H1 (cell line): Measurements from ENCODE around the gene TEX54. TPM values are rescaled to one million over a fixed set of nuclear protein-coding genes. Genes with fewer than 3 reads are reported as not detected.
"Not testable (repeated sequence)": the region's sequence is repeated elsewhere in the genome, so short reads cannot be mapped to it uniquely, and the experiment has no call there.

ENCODE experiments used
- CTCF ChIA-PET: fragments of 300-600 bp; sonication (Branson Sonifier 250); formaldehyde crosslinking; loops from one replicate; lab custom pipeline; 2021; ENCODE audit not compliant: partially characterized antibody; lab: Charles Lee
- POLR2A ChIA-PET: fragments of 300-600 bp; sonication (Branson Sonifier 250); formaldehyde crosslinking; loops from one replicate; lab custom pipeline; 2021; ENCODE audit warnings: inconsistent platforms; ENCODE audit not compliant: partially characterized antibody; lab: Charles Lee
- DNase-seq, 2 experiments: peaks; one replicate each; pipeline versions ENCODE4 v3.0.0 to v3.0.0-alpha.2; 2010 to 2022; ENCODE audit warnings: low spot score in 2 of 2, low read depth in 1 of 2, mixed read lengths in 1 of 2
- FAIRE-seq: peaks from 2 replicates; lab custom pipeline; 2011; peaks lifted over from hg19 to GRCh38; lab: Jason Lieb, UNC
- H2AFZ ChIP-seq: 2 replicates; pipeline ENCODE4 v1.8.1; 2012; ENCODE audit warnings: low read length, inconsistent platforms
- H2AK5ac ChIP-seq: 2 replicates; pipeline ENCODE4 v1.6.1; 2013; ENCODE audit warnings: low read depth, low read length
- H2BK120ac ChIP-seq: replicated peaks from 2 replicates; pipeline ENCODE3; 2013; ENCODE audit warnings: low read depth, low read length, inconsistent platforms
- H2BK12ac ChIP-seq: 2 replicates; pipeline ENCODE4 v1.6.1; 2013; ENCODE audit warnings: low read depth, low read length
- H2BK15ac ChIP-seq: 2 replicates; pipeline ENCODE4 v1.6.1; 2013; ENCODE audit warnings: low read length
- H2BK20ac ChIP-seq: 2 replicates; pipeline ENCODE4 v1.6.1; 2013; ENCODE audit warnings: low read length
- H2BK5ac ChIP-seq: 2 replicates; pipeline ENCODE4 v1.6.1; 2013; ENCODE audit warnings: low read depth, low read length
- H3K14ac ChIP-seq: 2 replicates; pipeline ENCODE4 v1.6.1; 2013; ENCODE audit warnings: inconsistent platforms; ENCODE audit not compliant: insufficient read length
- H3K18ac ChIP-seq: 2 replicates; pipeline ENCODE4 v1.6.1; 2013; ENCODE audit warnings: low read length; ENCODE audit errors: extremely low read depth
- H3K23ac ChIP-seq: 2 replicates; pipeline ENCODE4 v1.6.1; 2013; ENCODE audit warnings: inconsistent platforms; ENCODE audit not compliant: insufficient read length
- H3K23me2 ChIP-seq: 2 replicates; pipeline ENCODE4 v1.6.1; 2013; ENCODE audit warnings: low read depth, low read length
- H3K27ac ChIP-seq: 2 replicates; pipeline ENCODE4 v1.6.1; 2011; ENCODE audit warnings: low read depth, low read length, inconsistent platforms
- H3K27me3 ChIP-seq, 4 experiments: replicated peaks in 1 of 4; 1 replicate in 1 of 4; 2 replicates in 3 of 4; pipeline versions ENCODE4 v1.6.1 to v1.8.1; 2011 to 2013; ENCODE audit warnings: low read length in 3 of 4, mild to moderate bottlenecking in 3 of 4, inconsistent platforms in 2 of 4, mixed read lengths in 2 of 4, moderate library complexity in 1 of 4; ENCODE audit not compliant: control insufficient read depth in 3 of 4, insufficient read depth in 3 of 4; ENCODE audit errors: extremely low read depth in 1 of 4
- H3K36me3 ChIP-seq, 4 experiments: 2 replicates each; pipeline versions ENCODE4 v1.6.1 to v1.8.1; 2011 to 2013; ENCODE audit warnings: mild to moderate bottlenecking in 4 of 4, low read length in 3 of 4, moderate library complexity in 2 of 4, control low read depth in 1 of 4, inconsistent platforms in 1 of 4; ENCODE audit not compliant: insufficient read depth in 4 of 4, control insufficient read depth in 2 of 4
- H3K4ac ChIP-seq: replicated peaks from 2 replicates; pipeline ENCODE3; 2013; ENCODE audit warnings: low read length, low read depth, mixed read lengths, inconsistent platforms; ENCODE audit not compliant: insufficient read length
- H3K4me1 ChIP-seq, 4 experiments: replicated peaks in 1 of 4; 1 replicate in 1 of 4; 2 replicates in 3 of 4; pipeline versions ENCODE4 v1.6.1 to v1.8.1; 2011 to 2013; ENCODE audit warnings: low read length in 3 of 4, inconsistent platforms in 2 of 4, mixed read lengths in 1 of 4; ENCODE audit not compliant: insufficient read depth in 4 of 4, control insufficient read depth in 3 of 4
- H3K4me2 ChIP-seq, 2 experiments: 2 replicates each; pipeline versions ENCODE4 v1.6.1 to v1.8.1; 2011 to 2013; ENCODE audit warnings: low read depth in 2 of 2, low read length in 2 of 2, control low read depth in 1 of 2, inconsistent platforms in 1 of 2, mild to moderate bottlenecking in 1 of 2; ENCODE audit not compliant: insufficient read depth in 1 of 2
- H3K4me3 ChIP-seq, 4 experiments: fragments of 200-600, 300-600 bp in 1 of 4; sonication (generic), shearing (Covaris generic), sonication (Bioruptor Twin) in 1 of 4; 2 replicates each; pipeline versions ENCODE4 v1.5.1 to v1.8.1; 2011 to 2016; ENCODE audit warnings: low read length in 4 of 4, low read depth in 3 of 4, control low read depth in 2 of 4, inconsistent platforms in 2 of 4, mild to moderate bottlenecking in 2 of 4, mixed read lengths in 1 of 4, moderate library complexity in 1 of 4; ENCODE audit not compliant: insufficient read depth in 2 of 4; ENCODE audit errors: extremely low read depth in 1 of 4
- H3K56ac ChIP-seq: replicated peaks from 2 replicates; pipeline ENCODE3; 2013; ENCODE audit warnings: low read depth, mild to moderate bottlenecking, mixed read lengths, low read length, inconsistent platforms; ENCODE audit not compliant: insufficient read length
- H3K79me1 ChIP-seq: 2 replicates; pipeline ENCODE4 v1.6.1; 2013; ENCODE audit warnings: low read depth, low read length, control low read depth
- H3K79me2 ChIP-seq, 2 experiments: 2 replicates each; pipeline versions ENCODE4 v1.6.1 to v1.8.1; 2012 to 2013; ENCODE audit warnings: low read length in 2 of 2, mild to moderate bottlenecking in 2 of 2, inconsistent platforms in 1 of 2; ENCODE audit not compliant: insufficient read depth in 2 of 2, control insufficient read depth in 1 of 2
- H3K9ac ChIP-seq, 4 experiments: replicated peaks in 1 of 4; 1 replicate in 1 of 4; 2 replicates in 3 of 4; pipeline versions ENCODE4 v1.6.1 to v1.8.1; 2011 to 2013; ENCODE audit warnings: low read depth in 3 of 4, low read length in 3 of 4, control low read depth in 2 of 4, mild to moderate bottlenecking in 2 of 4, moderate library complexity in 2 of 4, inconsistent platforms in 1 of 4; ENCODE audit errors: extremely low read depth in 1 of 4
- H3K9me3 ChIP-seq, 2 experiments: 2 replicates each; pipeline versions ENCODE4 v1.6.1 to v1.8.1; 2012 to 2013; ENCODE audit warnings: mild to moderate bottlenecking in 2 of 2, moderate library complexity in 2 of 2, control low read depth in 1 of 2, inconsistent platforms in 1 of 2, low read depth in 1 of 2, low read length in 1 of 2, mixed read lengths in 1 of 2; ENCODE audit not compliant: insufficient read depth in 2 of 2
- H4K20me1 ChIP-seq, 2 experiments: replicated peaks in 1 of 2; 2 replicates each; pipeline versions ENCODE3 to v1.8.1; 2011 to 2013; ENCODE audit warnings: inconsistent platforms in 2 of 2, low read length in 2 of 2, mild to moderate bottlenecking in 1 of 2; ENCODE audit not compliant: insufficient read depth in 2 of 2, control insufficient read depth in 1 of 2
- H4K5ac ChIP-seq: 2 replicates; pipeline ENCODE4 v1.6.1; 2013; ENCODE audit warnings: low read length, low read depth, mixed read lengths, inconsistent platforms; ENCODE audit not compliant: insufficient read length
- H4K8ac ChIP-seq: 2 replicates; pipeline ENCODE4 v1.8.0; 2013; ENCODE audit warnings: mild to moderate bottlenecking, moderate library complexity, low read length, inconsistent platforms; ENCODE audit not compliant: insufficient read depth; ENCODE audit errors: extremely low read depth
- H4K91ac ChIP-seq: replicated peaks from 2 replicates; pipeline ENCODE3; 2013; ENCODE audit warnings: low read length, mixed read lengths, inconsistent platforms; ENCODE audit not compliant: insufficient read length
- CBX5 ChIP-seq: fragments of 300-800, 300-1000 bp; sonication (generic); IDR thresholded peaks from 2 replicates; pipeline ENCODE4 v1.7.1; 2016; ENCODE audit warnings: antibody characterized with exemption, low read length, low read depth
- CTBP2 ChIP-seq: IDR thresholded peaks from 2 replicates; pipeline ENCODE4 v1.7.0; 2011; ENCODE audit warnings: borderline replicate concordance, mild to moderate bottlenecking, moderate library complexity, mixed read lengths, low read length; ENCODE audit not compliant: insufficient read depth, insufficient read length
- EGR1 ChIP-seq: IDR thresholded peaks from 2 replicates; pipeline ENCODE4 v1.6.1; 2011; ENCODE audit warnings: low read depth, low read length, borderline replicate concordance
- EP300 ChIP-seq, 2 experiments: IDR thresholded peaks; 1 replicate in 1 of 2; 2 replicates in 1 of 2; pipeline ENCODE4 v1.6.1; 2011 to 2012; ENCODE audit warnings: low read depth in 2 of 2, low read length in 2 of 2, mild to moderate bottlenecking in 2 of 2, borderline replicate concordance in 1 of 2, inconsistent platforms in 1 of 2, moderate library complexity in 1 of 2
- HDAC6 ChIP-seq: IDR thresholded peaks from one replicate; pipeline ENCODE4 v1.7.1; 2012; ENCODE audit warnings: low read depth, mild to moderate bottlenecking, inconsistent platforms, low read length, moderate library complexity
- KDM4A ChIP-seq: IDR thresholded peaks from one replicate; pipeline ENCODE4 v1.7.1; 2012; ENCODE audit warnings: low read depth, mild to moderate bottlenecking, moderate library complexity, low read length, inconsistent platforms; ENCODE audit not compliant: severe bottlenecking
- POLR2AphosphoS5 ChIP-seq: IDR thresholded peaks from 2 replicates; pipeline ENCODE4 v1.6.1; 2011; ENCODE audit warnings: low read depth, low read length
- RBBP5 ChIP-seq: IDR thresholded peaks from 2 replicates; pipeline ENCODE4 v1.7.1; 2012; ENCODE audit warnings: low read depth, mild to moderate bottlenecking, inconsistent platforms, low read length, moderate library complexity, borderline replicate concordance
- RFX5 ChIP-seq: IDR thresholded peaks from 2 replicates; pipeline ENCODE4 v1.6.1; 2011; ENCODE audit warnings: low read depth, low read length, improper control_type of control experiment, borderline replicate concordance
- SIRT6 ChIP-seq: IDR thresholded peaks from one replicate; pipeline ENCODE4 v1.7.1; 2012; ENCODE audit warnings: low read length, inconsistent platforms
- SUZ12 ChIP-seq: fragments of 200-600 bp; sonication (generic); IDR thresholded peaks from 2 replicates; pipeline ENCODE4 v1.6.1; 2012; ENCODE audit warnings: mild to moderate bottlenecking, inconsistent platforms, low read length, moderate library complexity, mixed read lengths
- WGBS, 2 experiments: shearing (Covaris generic) in 1 of 2; methylation state at CpG; one replicate each; pipeline versions ENCODE4 v1.1.6 to v1.1.7; 2013 to 2015; ENCODE audit warnings: low lambda C conversion rate in 2 of 2, mixed read lengths in 2 of 2, inconsistent platforms in 1 of 2, low coverage in 1 of 2, missing lambda C conversion rate in 1 of 2; ENCODE audit not compliant: insufficient replicate concordance in 2 of 2, insufficient coverage in 1 of 2, insufficient read length in 1 of 2; ENCODE audit errors: extremely low coverage in 1 of 2, missing lambda C conversion rate in 1 of 2; 5-methylcytosine and 5-hydroxymethylcytosine counted together
- polyA plus RNA-seq, 7 experiments: library from polyadenylated mRNA; depleted of rRNA in 3 of 7; stranded (reverse) in 5 of 7; unstranded in 2 of 7; fragments of >200 nt in 5 of 7; fragments of 200-250 nt in 2 of 7; gene quantifications; 1 replicate in 5 of 7; 2 replicates in 1 of 7; 4 replicates in 1 of 7; pipeline versions ENCODE4 v1.2.1 to v1.2.3, GENCODE V29; 2011 to 2013; ENCODE audit warnings: missing spikeins in 2 of 7, mixed read lengths in 2 of 7
- total RNA-seq: library from RNA; stranded (reverse); fragmentation: NEBNext Ultra II Directional; extraction: Animal tissue kit (Norgen Biotek cat#: 25700); gene quantifications from 2 replicates; pipeline ENCODE4 v1.2.1, GENCODE V29; 2021

The TEX54 gene
- total and polyA plus RNA-seq, 2 of the 8 experiments (the other 6 are each of a cell fraction or from before 2014, with no cell fraction given), result 1.2 TPM; not detected in 1

GRCh38 chr11:62830904-62831519 is 1.6 kb downstream of the TEX54 start (continued):
- TF ChIP-seq CTBP2 (no peak), EGR1 (0 out of 2 replicates have a peak, but pooled peaks have one; percentile 12), HDAC6 (no peak), SUZ12 (no peak), EP300 (IDR thresholded peaks at IDR 0.05; ENCODE audit: borderline replicate concordance in 1 of 2, low read depth in 2 of 2, low read length in 2 of 2) (no peak), RFX5 (no peak), POLR2AphosphoS5 (no peak; the same call in 1 of the 2 replicates), CBX5 (no peak), KDM4A (peak; percentile 94), SIRT6 (no peak), RBBP5 (0 out of 2 replicates have a peak, but pooled peaks have one; percentile 69)

DNA sequence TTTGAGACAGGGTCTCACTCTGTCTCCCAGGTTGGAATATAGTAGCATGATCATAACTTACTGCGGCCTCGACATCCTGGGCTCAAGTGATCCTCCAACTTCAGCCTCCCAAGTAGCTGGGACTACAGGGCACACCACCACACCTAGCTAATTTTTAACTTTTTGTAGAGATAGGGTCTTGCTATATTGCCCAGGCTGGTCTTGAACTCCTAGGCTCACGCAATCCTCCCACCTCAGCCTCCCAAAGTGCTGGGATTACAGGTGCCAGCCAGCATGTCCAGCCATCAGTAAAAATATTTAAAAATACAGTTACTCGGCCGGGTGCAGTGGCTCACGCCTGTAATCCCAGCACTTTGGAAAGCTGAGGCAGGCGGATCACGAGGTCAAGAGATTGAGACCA is 4.5 kb downstream of the TEX54 start:
- FAIRE-seq, result not testable (repeated sequence)
- WGBS, 2 experiments, result 92% methylated on average over 8 of the region's 8 CpGs; no CpG with 5 or more reads in 1 of the 2 experiments

More for the DNA sequence above, 4.5 kb downstream of the TEX54 start:
- H2BK20ac ChIP-seq, H3K4me3 ChIP-seq, H4K5ac ChIP-seq, H3K56ac ChIP-seq, H3K4me2 ChIP-seq, H3K4ac ChIP-seq, H3K14ac ChIP-seq, H3K79me1 ChIP-seq, H2BK5ac ChIP-seq, H2BK15ac ChIP-seq, H3K9me3 ChIP-seq, H2BK120ac ChIP-seq, H2AK5ac ChIP-seq, H3K27ac ChIP-seq, H3K27me3 ChIP-seq, H3K23ac ChIP-seq, H4K91ac ChIP-seq, DNase-seq, H3K23me2 ChIP-seq, H3K18ac ChIP-seq, H3K9ac ChIP-seq, H2AFZ ChIP-seq, H4K8ac ChIP-seq, H4K20me1 ChIP-seq, H2BK12ac ChIP-seq: not testable (repeated sequence)
- CTCF ChIA-PET, result interaction anchor here (0.8 to 2.5 kb wide), 6 partner anchors 12 to 56 kb away, joined by 3 to 9 read pairs (median 4); partner anchors contain the start of gene TMEM179B
- Histone ChIP-seq H3K79me2 (peaks cover 7 to 19% of the 10 kb centered on the region in 2 experiments; a peak in 3 of 4 replicates), H3K36me3 (peaks cover 14 to 34% (median 28%) of the 10 kb centered on the region in 4 experiments), H3K4me1 (peaks cover 0 to 10% (median under 1%) of the 10 kb centered on the region in 4 experiments; a peak in 1 of 7 replicates)
- POLR2A ChIA-PET, result interaction anchor here (1.0 to 13.8 kb wide), 12 partner anchors 9 to 84 kb away, joined by 3 to 398 read pairs (median 11); partner anchors contain the start of genes NXF1, SLC3A2, TMEM223 and WDR74
